GM21529 (cell line): Measurements from ENCODE around the gene NAGS.
"Not testable (repeated sequence)": the region's sequence is repeated elsewhere in the genome, so short reads cannot be mapped to it uniquely, and the experiment has no call there.

ENCODE experiments used
- ATAC-seq: cut with Tn5 transposase; IDR thresholded peaks from one replicate; pipeline ENCODE4 v1.9.1; 2021; ENCODE audit not compliant: unreplicated experiment

Gene NAGS

DNA sequence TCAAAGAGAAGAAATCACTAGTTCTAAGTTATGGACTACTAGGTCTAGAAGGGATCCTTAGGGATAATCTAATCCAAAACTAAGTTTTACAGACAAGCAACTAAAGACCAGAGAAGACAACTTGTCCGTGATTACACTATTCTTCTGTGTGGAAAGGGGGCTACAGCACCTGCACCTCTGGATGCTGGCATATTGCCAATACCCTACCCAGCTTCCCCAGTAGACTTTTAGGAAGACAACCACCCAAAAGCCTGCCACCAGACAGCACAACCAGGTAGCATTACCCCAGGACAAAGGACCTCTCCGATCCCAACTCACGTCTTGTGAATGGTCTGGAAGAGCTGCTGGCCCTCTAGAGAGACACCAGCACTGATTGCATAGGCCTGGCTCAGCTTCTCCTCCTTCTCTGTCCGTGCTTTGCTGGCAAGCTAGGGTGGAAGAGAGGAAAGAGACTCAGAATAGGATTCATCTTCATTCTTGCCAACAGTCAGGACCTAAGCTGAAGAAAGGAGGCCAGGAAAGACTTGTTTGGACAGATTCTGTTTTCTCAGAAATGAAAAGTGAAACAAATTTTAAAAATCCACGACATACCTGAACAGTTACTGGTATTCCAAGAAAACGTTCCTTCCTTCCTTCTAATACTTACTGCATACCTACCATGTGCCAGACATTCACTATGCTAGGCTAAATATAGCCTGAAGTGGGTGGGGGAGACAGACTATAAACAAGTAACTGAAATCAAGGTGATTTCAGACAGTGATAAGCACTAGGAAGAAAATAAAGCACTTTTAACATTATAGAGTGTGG, 35.6 kb downstream of the NAGS start:
- ATAC-seq, result no peak

- no peak for ATAC-seq
Measured at GRCh38 chr17:44043272-44043696, 38.9 kb downstream of the NAGS start.

GRCh38 chr17:44044071-44044470, 39.6 kb downstream of the NAGS start:
- no peak for ATAC-seq

GRCh38 chr17:44045486-44045885, 41.1 kb downstream of the NAGS start:
- ATAC-seq, result no peak

DNA sequence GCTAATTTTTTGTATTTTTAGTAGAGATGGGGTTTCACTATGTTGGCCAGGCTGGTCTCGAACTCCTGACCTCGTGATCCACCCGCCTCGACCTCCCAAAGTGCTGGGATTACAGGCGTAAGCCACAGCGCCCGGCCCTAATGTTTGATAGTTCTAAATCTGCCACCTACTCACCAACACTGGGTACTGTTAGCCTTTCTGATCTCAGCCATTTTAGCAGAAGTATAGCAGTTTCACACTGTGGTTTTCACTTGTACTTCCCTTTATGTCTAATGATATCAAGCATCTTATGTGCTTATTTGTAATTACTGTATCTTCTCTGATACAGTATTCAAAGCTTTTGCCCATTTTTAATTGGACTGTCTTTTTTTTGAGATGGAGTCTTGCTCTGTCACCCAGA, 42.5 kb downstream of the NAGS start:
- ATAC-seq, result not testable (repeated sequence)

- ATAC-seq, result no peak
Measured at GRCh38 chr17:44049294-44050060, 45.1 kb downstream of the NAGS start.

- no peak for ATAC-seq
Measured at GRCh38 chr17:44053125-44053872, 48.9 kb downstream of the NAGS start.
